Measurements from ENCODE around the gene PLD4.
"Not testable (repeated sequence)": the region's sequence is repeated elsewhere in the genome, so short reads cannot be mapped to it uniquely, and the experiment has no call there.

- not testable (repeated sequence) for TF ChIP-seq ZNF70 (CRISPR knock-in tag; IDR thresholded peaks at IDR 0.05); BACH2 (CRISPR knock-in tag; IDR thresholded peaks at IDR 0.05; ENCODE audit: borderline replicate concordance); ARNTL (CRISPR knock-in tag; IDR thresholded peaks at IDR 0.05; ENCODE audit: borderline replicate concordance, low read depth); POU6F1 (CRISPR knock-in tag; IDR thresholded peaks at IDR 0.05; ENCODE audit: borderline replicate concordance, low read depth); CSDC2 (CRISPR knock-in tag; IDR thresholded peaks at IDR 0.05); ISL1 (CRISPR knock-in tag; IDR thresholded peaks at IDR 0.05); CREB5 (CRISPR knock-in tag; IDR thresholded peaks at IDR 0.05; ENCODE audit: low read depth); SNAI2 (CRISPR knock-in tag; IDR thresholded peaks at IDR 0.05)
Measured at GRCh38 chr14:104944016-104944308, 19.3 kb downstream of the PLD4 start.
